OCI-LY7 (cell line): ENCODE measurements around the gene ADAMTS16.

Experiments used
- CTCF ChIP-seq: fragments of 200-600 bp; sonication (generic); conservative IDR thresholded peaks from 2 replicates; pipeline ENCODE4 v1.5.1; 2014; ENCODE audit warnings: mild to moderate bottlenecking, antibody characterized with exemption, low read length, moderate library complexity, mixed read lengths
- EZH2phosphoT487 ChIP-seq: fragments of 200-600 bp; sonication (generic); IDR thresholded peaks from 2 replicates; pipeline ENCODE4 v1.6.1; 2018; ENCODE audit warnings: low read depth, borderline replicate concordance, mild to moderate bottlenecking, mixed run types, antibody characterized with exemption, low read length, moderate library complexity, mixed read lengths

- TF ChIP-seq CTCF (no peak), EZH2phosphoT487 (no peak)
Observed at GRCh38 chr5:5317976-5318375, 177.8 kb downstream of the ADAMTS16 start.
